HL-60 (cell line): ENCODE measurements around the gene MAOA.

ENCODE experiments used
- DNase-seq, 2 experiments: peaks; one replicate each; pipeline ENCODE4 v3.0.0-alpha.2; 2010 to 2020; ENCODE audit warnings: low read depth in 1 of 2, low spot score in 1 of 2
- H3K27ac ChIP-seq: fragments of 250-450 bp; sonication (Bioruptor Pico); replicated peaks from 2 replicates; pipeline ENCODE4 v1.5.1; 2020; ENCODE audit warnings: mild to moderate bottlenecking, moderate library complexity
- H3K27me3 ChIP-seq: fragments of 250-450 bp; sonication (Bioruptor Pico); 2 replicates; pipeline ENCODE4 v1.5.1; 2021; ENCODE audit warnings: mild to moderate bottlenecking, moderate library complexity; ENCODE audit not compliant: insufficient read depth, poor library complexity, severe bottlenecking
- H3K4me3 ChIP-seq: replicated peaks from 2 replicates; pipeline ENCODE4 v1.5.1; 2011; ENCODE audit warnings: mild to moderate bottlenecking, control low read depth, low read length; ENCODE audit not compliant: insufficient read depth
- GABPA ChIP-seq: IDR thresholded peaks from 2 replicates; pipeline ENCODE4 v1.6.1; 2012; ENCODE audit warnings: low read depth
- POLR2AphosphoS5 ChIP-seq: IDR thresholded peaks from 2 replicates; pipeline ENCODE4 v1.6.1; 2012; ENCODE audit warnings: low read depth
- SPI1 ChIP-seq: IDR thresholded peaks from 2 replicates; pipeline ENCODE4 v1.6.1; 2012; ENCODE audit warnings: low read depth, mild to moderate bottlenecking, borderline replicate concordance
- TF ChIP-seq, protein P1 (sequence below): IDR thresholded peaks from 2 replicates; pipeline ENCODE4 v1.6.1; 2012; ENCODE audit warnings: low read depth; ENCODE audit not compliant: insufficient replicate concordance
- TF ChIP-seq, protein P2 (sequence below): IDR thresholded peaks from one replicate; pipeline ENCODE4 v1.5.1; 2011; ENCODE audit warnings: low read length, control low read depth, inconsistent platforms; ENCODE audit not compliant: insufficient read depth

Gene MAOA

DNA sequence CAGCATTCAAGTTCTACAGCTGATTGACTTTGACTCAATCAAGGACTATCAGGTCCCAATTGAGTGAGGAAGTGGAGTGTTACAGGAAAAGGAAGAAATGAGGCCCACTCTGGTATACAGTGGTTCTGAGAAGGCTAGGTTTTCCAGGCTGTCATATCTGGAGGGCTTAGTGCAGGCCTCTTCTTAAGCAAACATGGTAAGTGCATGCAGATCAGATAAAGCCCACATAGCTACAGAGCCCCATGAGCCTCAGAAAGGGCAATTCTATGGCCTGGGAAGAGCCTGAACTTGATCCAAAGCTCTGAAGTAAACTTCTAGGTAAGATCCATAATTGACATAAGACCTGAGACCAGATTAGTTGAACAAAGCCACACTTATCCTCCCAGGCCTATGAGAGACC, 29.0 kb upstream of the MAOA start:
- no peak overlapping the region for H3K4me3 ChIP-seq
- H3K27me3 ChIP-seq = no peaks in the 10 kb centered on the region
- no peak for DNase-seq
- H3K27ac ChIP-seq = no peak overlapping the region
- no peak for TF ChIP-seq SPI1
- TF ChIP-seq, protein P1, sequence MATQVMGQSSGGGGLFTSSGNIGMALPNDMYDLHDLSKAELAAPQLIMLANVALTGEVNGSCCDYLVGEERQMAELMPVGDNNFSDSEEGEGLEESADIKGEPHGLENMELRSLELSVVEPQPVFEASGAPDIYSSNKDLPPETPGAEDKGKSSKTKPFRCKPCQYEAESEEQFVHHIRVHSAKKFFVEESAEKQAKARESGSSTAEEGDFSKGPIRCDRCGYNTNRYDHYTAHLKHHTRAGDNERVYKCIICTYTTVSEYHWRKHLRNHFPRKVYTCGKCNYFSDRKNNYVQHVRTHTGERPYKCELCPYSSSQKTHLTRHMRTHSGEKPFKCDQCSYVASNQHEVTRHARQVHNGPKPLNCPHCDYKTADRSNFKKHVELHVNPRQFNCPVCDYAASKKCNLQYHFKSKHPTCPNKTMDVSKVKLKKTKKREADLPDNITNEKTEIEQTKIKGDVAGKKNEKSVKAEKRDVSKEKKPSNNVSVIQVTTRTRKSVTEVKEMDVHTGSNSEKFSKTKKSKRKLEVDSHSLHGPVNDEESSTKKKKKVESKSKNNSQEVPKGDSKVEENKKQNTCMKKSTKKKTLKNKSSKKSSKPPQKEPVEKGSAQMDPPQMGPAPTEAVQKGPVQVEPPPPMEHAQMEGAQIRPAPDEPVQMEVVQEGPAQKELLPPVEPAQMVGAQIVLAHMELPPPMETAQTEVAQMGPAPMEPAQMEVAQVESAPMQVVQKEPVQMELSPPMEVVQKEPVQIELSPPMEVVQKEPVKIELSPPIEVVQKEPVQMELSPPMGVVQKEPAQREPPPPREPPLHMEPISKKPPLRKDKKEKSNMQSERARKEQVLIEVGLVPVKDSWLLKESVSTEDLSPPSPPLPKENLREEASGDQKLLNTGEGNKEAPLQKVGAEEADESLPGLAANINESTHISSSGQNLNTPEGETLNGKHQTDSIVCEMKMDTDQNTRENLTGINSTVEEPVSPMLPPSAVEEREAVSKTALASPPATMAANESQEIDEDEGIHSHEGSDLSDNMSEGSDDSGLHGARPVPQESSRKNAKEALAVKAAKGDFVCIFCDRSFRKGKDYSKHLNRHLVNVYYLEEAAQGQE = no peak
- no peak for TF ChIP-seq GABPA
- no peak for TF ChIP-seq POLR2AphosphoS5
- TF ChIP-seq, protein P2, sequence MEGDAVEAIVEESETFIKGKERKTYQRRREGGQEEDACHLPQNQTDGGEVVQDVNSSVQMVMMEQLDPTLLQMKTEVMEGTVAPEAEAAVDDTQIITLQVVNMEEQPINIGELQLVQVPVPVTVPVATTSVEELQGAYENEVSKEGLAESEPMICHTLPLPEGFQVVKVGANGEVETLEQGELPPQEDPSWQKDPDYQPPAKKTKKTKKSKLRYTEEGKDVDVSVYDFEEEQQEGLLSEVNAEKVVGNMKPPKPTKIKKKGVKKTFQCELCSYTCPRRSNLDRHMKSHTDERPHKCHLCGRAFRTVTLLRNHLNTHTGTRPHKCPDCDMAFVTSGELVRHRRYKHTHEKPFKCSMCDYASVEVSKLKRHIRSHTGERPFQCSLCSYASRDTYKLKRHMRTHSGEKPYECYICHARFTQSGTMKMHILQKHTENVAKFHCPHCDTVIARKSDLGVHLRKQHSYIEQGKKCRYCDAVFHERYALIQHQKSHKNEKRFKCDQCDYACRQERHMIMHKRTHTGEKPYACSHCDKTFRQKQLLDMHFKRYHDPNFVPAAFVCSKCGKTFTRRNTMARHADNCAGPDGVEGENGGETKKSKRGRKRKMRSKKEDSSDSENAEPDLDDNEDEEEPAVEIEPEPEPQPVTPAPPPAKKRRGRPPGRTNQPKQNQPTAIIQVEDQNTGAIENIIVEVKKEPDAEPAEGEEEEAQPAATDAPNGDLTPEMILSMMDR = no peak

DNA sequence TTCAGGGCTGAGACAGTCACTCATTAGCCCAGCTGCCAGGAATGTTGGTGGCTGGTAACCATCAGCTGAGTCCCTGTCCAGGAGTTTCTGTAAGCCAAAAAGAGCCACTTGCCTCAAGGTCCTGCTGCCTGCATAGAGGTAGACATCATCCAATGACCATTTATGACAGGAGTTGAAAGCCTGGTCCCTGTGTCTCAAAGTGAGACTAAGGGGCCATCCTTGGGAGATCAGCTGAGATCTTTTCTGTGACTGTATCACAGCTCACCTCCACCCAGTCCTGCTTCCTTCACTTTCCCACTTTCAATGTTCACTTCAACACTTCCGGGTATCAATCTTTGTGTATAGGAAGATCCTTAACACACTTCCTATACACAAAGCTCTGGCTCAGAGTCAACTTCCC, 28.4 kb upstream of the MAOA start:
- H3K27me3 ChIP-seq = no peaks in the 10 kb centered on the region
- no peak for DNase-seq
- no peak overlapping the region for H3K4me3 ChIP-seq
- TF ChIP-seq, protein P1 = no peak
- TF ChIP-seq POLR2AphosphoS5 (no peak), GABPA (no peak), SPI1 (no peak)
- TF ChIP-seq, protein P2 = no peak
- H3K27ac ChIP-seq = no peak overlapping the region

DNA sequence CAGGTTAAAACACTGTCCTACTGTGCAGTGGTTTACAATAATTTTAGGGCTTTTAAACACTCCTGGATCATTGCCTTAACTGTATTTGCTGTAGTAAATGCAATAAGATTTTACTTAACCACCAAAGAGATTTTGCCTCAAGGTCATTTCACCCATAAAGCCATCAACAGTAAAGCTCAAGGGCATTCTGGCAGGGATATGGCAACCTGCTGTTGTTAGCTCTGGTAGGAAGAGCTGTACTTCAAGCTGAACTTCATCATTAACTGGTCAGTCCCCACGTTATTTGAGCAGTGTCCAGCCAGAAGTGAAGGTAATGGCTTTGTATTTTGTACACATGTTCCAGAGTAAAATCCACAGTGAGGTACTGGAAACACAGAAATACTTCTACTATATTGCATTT, 26.9 kb upstream of the MAOA start:
- Histone ChIP-seq H3K27ac (no peak overlapping the region), H3K27me3 (no peaks in the 10 kb centered on the region), H3K4me3 (no peak overlapping the region)
- TF ChIP-seq, protein P1 = no peak
- TF ChIP-seq, protein P2 = no peak
- TF ChIP-seq SPI1 (no peak), POLR2AphosphoS5 (no peak), GABPA (no peak)
- DNase-seq = no peak
